Upper lobe of right lung (tissue), 1 donor: ENCODE results near the gene PHACTR3. TPM values are rescaled to one million over a fixed set of nuclear protein-coding genes. Genes with fewer than 3 reads are reported as not detected.

Experiments used
- ATAC-seq: fragments of 200-7000 bp; cut with Tn5 transposase; one replicate; pipeline ENCODE4 v1.9.1; 2020; ENCODE audit warnings: mild to moderate bottlenecking, moderate library complexity
- DNase-seq: peaks from one replicate; pipeline ENCODE4 v3.0.0-alpha.2; 2020
- H3K27ac ChIP-seq: fragments of 200-600 bp; one replicate; pipeline ENCODE4 v1.8.0; 2022
- H3K27me3 ChIP-seq: fragments of 200-600 bp; one replicate; pipeline ENCODE4 v1.8.0; 2022; ENCODE audit warnings: mild to moderate bottlenecking
- H3K36me3 ChIP-seq: fragments of 200-600 bp; one replicate; pipeline ENCODE4 v1.8.0; 2022
- H3K4me1 ChIP-seq: fragments of 200-600 bp; one replicate; pipeline ENCODE4 v1.8.0; 2022
- H3K4me3 ChIP-seq: fragments of 200-600 bp; one replicate; pipeline ENCODE4 v1.8.0; 2022; ENCODE audit warnings: mild to moderate bottlenecking
- H3K9me3 ChIP-seq: fragments of 200-600 bp; one replicate; pipeline ENCODE4 v1.8.0; 2022
- intact Hi-C: fragments of 100-400 bp; cut with DNase I; formaldehyde crosslinking; loops from one replicate; pipeline ENCODE4 v1.11.0; 2022
- total RNA-seq: library from RNA; stranded (reverse); fragmentation: NEBNext Ultra II Directional; extraction: Animal tissue kit (Norgen Biotek cat#: 25700); gene quantifications from one replicate; pipeline ENCODE4 v1.2.1, GENCODE V29; 2021
- TF ChIP-seq, protein P1 (sequence below): fragments of 200-600 bp; IDR thresholded peaks from one replicate; pipeline ENCODE4 v1.8.0; 2022; ENCODE audit warnings: antibody characterized with exemption
- donor health status: DM: no; HTN: yes; CAD: no; lungs with severe emphysema.

The PHACTR3 gene
- total RNA-seq, 1 donor from 2014 or later, result 18.2 TPM

DNA sequence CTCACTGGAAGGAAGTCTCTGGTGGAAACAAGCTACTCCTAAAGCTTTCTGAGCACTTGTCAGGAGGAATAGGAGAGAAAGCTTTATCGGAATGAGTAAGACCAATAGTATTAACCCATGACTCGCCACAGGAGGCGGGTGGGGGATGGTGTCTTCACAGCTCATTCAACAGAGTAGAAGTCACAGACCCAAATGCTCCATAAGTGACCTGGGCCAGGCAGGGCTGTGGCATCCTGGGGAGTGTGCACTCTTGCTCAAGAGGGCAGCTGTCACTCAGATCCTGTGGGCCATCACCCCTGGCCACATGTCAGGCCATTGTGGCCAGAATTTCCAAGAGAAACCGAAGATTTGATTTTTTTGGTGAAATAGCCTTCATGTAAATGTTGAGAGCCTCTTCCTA lies 213.1 kb downstream of the PHACTR3 start:
- H3K27ac ChIP-seq, result no peak overlapping the region
- ATAC-seq (no peak), DNase-seq (no peak)
- H3K9me3 ChIP-seq, result no peaks in the 10 kb centered on the region
- H3K4me1 ChIP-seq, result no peaks in the 10 kb centered on the region
- intact Hi-C loops, result no loop called here
- no peaks in the 10 kb centered on the region for H3K36me3 ChIP-seq
- no peaks in the 10 kb centered on the region for H3K27me3 ChIP-seq
- no peak overlapping the region for H3K4me3 ChIP-seq
- TF ChIP-seq, protein P1, sequence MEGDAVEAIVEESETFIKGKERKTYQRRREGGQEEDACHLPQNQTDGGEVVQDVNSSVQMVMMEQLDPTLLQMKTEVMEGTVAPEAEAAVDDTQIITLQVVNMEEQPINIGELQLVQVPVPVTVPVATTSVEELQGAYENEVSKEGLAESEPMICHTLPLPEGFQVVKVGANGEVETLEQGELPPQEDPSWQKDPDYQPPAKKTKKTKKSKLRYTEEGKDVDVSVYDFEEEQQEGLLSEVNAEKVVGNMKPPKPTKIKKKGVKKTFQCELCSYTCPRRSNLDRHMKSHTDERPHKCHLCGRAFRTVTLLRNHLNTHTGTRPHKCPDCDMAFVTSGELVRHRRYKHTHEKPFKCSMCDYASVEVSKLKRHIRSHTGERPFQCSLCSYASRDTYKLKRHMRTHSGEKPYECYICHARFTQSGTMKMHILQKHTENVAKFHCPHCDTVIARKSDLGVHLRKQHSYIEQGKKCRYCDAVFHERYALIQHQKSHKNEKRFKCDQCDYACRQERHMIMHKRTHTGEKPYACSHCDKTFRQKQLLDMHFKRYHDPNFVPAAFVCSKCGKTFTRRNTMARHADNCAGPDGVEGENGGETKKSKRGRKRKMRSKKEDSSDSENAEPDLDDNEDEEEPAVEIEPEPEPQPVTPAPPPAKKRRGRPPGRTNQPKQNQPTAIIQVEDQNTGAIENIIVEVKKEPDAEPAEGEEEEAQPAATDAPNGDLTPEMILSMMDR, result no peak

DNA sequence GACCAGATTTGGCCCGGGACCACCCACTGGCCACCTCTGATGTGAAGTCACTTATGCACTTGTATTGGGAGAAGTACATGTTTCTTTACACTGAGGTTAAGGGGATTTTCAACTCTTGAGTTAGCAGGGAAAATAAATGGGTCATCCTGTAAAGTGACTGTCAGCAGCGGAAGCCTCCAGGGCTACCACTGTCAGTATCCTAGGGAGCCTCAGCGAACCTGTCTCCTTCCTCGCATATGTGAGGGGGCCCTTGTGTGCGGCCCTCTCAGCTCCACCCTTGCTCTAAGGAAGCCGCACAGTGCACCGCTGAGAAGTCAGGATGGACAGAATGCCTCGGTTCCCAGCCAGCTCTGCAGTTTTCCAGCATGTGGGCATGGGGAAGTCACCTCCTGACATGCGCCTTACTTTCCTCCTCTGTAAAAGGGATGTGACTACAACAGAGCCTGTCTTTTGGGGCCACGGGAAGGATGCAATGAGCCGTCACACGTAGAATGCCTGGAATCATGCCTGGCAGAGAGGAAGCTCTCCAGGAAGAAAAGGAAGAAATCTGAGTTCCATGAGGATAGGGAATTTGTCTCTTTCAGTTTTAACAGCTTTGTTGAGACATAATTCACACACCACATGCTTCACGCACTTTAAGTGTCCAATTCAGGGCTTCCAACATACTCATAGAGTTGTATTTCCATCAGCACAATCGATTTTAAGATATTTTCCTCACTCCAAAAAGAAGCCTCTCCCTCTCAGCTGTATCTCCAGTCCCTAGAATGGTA lies 213.7 kb downstream of the PHACTR3 start:
- ATAC-seq, result no peak
- no peak for DNase-seq
- Histone ChIP-seq H3K27me3 (no peaks in the 10 kb centered on the region), H3K4me1 (no peaks in the 10 kb centered on the region), H3K4me3 (no peak overlapping the region), H3K36me3 (no peaks in the 10 kb centered on the region), H3K27ac (no peak overlapping the region), H3K9me3 (no peaks in the 10 kb centered on the region)
- TF ChIP-seq, protein P1, result no peak
- intact Hi-C loops, result no loop called here

DNA sequence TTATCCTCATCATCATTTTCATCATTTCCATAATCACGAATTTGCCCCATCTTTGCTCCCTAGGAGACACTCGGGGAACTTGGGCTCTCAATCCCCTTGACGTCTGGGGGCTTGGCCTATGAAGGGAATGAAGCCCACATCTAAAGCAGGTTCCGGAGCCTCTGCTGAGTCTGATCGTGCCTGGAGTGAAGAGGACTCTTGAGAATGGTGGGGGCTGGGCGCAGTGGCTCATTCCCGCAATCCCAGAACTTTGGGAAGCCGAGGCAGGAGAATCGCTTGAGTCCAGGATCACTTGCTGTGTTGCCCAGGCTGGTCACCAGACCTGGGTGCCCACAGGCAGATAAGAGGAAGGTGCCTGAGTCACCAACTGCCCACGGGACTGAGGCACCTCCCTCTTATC lies 214.6 kb downstream of the PHACTR3 start:
- no peak for ATAC-seq
- H3K4me1 ChIP-seq, result no peaks in the 10 kb centered on the region
- H3K36me3 ChIP-seq, result no peaks in the 10 kb centered on the region
- DNase-seq, result no peak
- no peak overlapping the region for H3K27ac ChIP-seq
- H3K9me3 ChIP-seq, result no peaks in the 10 kb centered on the region
- TF ChIP-seq, protein P1, result no peak
- intact Hi-C loops, result no loop called here
- H3K27me3 ChIP-seq, result no peaks in the 10 kb centered on the region
- H3K4me3 ChIP-seq, result no peak overlapping the region

DNA sequence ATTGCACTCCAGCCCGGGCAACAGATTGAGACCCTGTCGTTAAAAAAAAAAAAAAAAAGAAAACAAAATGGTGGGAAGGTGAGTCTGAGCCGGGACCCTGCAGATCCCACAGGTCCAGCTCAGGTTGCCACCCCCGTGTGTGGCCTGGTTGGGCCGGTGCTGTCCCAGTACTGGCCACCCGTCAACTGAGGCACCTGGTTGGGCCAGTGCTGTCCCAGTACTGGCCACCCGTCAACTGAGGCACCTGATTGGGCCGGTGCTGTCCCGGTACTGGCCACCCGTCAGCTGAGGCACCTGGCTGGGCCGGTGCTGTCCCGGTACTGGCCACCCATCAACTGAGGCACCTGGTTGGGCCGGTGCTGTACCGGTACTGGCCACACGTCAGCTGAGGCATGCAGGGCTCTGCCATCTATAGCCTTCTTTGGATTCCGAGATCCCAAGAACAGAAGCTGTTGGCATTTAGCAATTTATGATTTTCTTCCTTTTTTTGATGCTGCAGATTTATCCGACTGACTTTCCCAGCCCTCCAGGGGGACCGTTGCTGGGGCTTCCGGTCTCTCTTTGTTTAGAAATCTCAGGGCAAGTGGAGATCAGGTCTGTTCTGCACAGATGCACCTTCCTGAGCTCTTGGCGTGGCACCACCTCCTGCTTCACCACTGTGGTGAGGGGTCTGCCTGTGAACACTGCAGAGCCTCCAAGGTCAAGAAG lies 215.3 kb downstream of the PHACTR3 start:
- Histone ChIP-seq H3K36me3 (no peaks in the 10 kb centered on the region), H3K27ac (no peak overlapping the region), H3K27me3 (no peaks in the 10 kb centered on the region), H3K4me3 (no peak overlapping the region), H3K9me3 (no peaks in the 10 kb centered on the region), H3K4me1 (no peaks in the 10 kb centered on the region)
- intact Hi-C loops, result no loop called here
- DNase-seq (no peak), ATAC-seq (no peak)
- TF ChIP-seq, protein P1, result no peak

DNA sequence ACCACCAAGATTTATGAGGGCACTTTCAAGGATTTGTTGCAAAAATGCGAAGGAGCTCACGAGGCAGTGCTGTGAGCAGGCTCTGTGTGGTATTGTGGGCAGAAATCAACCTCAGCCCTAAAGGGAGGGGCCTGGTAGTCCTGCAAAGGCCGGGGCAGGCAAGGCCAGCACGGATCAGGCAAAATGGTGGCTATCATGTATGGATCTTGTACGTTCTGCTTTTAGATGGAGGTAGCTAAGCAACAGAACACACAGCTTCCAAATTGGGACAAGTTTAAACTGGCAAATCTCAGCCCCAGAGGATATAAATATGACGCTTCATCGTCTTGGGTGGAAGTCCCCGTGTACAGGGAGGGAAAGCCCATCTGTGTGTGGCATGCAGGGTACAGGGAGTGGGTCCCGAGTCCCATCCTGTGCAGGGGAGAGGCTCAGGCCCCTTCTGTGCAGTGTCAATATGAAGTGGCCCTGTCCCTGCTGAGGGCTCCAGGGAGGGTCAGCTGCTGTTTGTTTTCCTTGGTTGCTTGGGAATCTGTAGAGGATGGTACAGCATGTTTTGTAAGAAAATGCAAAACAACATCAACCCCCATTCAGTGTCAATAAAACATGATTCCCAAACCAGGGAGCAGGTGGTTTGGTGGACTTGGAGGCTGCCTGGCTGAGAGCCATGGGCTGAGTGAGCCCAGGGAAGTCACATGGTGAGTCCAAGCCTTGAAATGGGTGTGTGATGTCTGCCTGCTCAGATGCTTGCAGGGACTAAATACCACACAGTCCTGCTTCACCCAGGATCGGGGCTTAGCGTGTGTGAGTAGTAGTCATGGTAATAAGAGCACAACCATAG lies 216.1 kb downstream of the PHACTR3 start:
- intact Hi-C loops, result no loop called here
- TF ChIP-seq, protein P1, result no peak
- H3K27ac ChIP-seq, result no peak overlapping the region
- ATAC-seq, result peak; percentile 48
- no peak overlapping the region for H3K4me3 ChIP-seq
- no peak for DNase-seq
- no peaks in the 10 kb centered on the region for H3K9me3 ChIP-seq
- no peaks in the 10 kb centered on the region for H3K4me1 ChIP-seq
- H3K27me3 ChIP-seq, result no peaks in the 10 kb centered on the region
- no peaks in the 10 kb centered on the region for H3K36me3 ChIP-seq
